Lung (tissue), 12 donors: ENCODE results near the gene NKX2-2. TPM values are rescaled to one million over a fixed set of nuclear protein-coding genes. Genes with fewer than 3 reads are reported as not detected.
A peak's percentile ranks its signal among the peaks of the same experiment; 100 is the strongest.

ENCODE experiments used
- ATAC-seq: fragments of 200-7000 bp; cut with Tn5 transposase; one replicate; pipeline ENCODE4 v1.9.1; 2020; ENCODE audit warnings: moderate number of reproducible peaks; ENCODE audit not compliant: insufficient read depth, low FRiP score
- DNase-seq, 3 donors: peaks; one replicate each; pipeline ENCODE4 v3.0.0-alpha.2; 2013 to 2017
- H3K27ac ChIP-seq, 2 donors: one replicate each; pipeline ENCODE4 v1.5.1; 2013; ENCODE audit warnings: mild to moderate bottlenecking in 2 of 2, moderate library complexity in 2 of 2, control low read depth in 1 of 2, inconsistent platforms in 1 of 2, low read depth in 1 of 2, low read length in 1 of 2
- H3K27me3 ChIP-seq, 3 donors: one replicate each; pipeline ENCODE4 v1.5.1; 2013; ENCODE audit warnings: low read length in 2 of 3; ENCODE audit not compliant: control insufficient read depth in 3 of 3, insufficient read depth in 3 of 3
- H3K36me3 ChIP-seq, 4 donors: one replicate each; pipeline ENCODE4 v1.5.1; 2013; ENCODE audit warnings: low read length in 4 of 4, mild to moderate bottlenecking in 1 of 4, moderate library complexity in 1 of 4; ENCODE audit not compliant: control insufficient read depth in 4 of 4, insufficient read depth in 4 of 4
- H3K4me1 ChIP-seq, 5 donors: one replicate each; pipeline ENCODE4 v1.5.1; 2013; ENCODE audit warnings: low read length in 5 of 5, mild to moderate bottlenecking in 2 of 5, moderate library complexity in 1 of 5; ENCODE audit not compliant: control insufficient read depth in 5 of 5, insufficient read depth in 5 of 5
- H3K4me3 ChIP-seq: one replicate; pipeline ENCODE4 v1.5.1; 2013; ENCODE audit warnings: mild to moderate bottlenecking, control low read depth, moderate library complexity
- H3K9ac ChIP-seq, 2 donors: one replicate each; pipeline ENCODE4 v1.5.1; 2013; ENCODE audit warnings: low read length in 2 of 2, control low read depth in 1 of 2; ENCODE audit not compliant: insufficient read depth in 1 of 2
- H3K9me3 ChIP-seq, 4 donors: one replicate each; pipeline ENCODE4 v1.5.1; 2013; ENCODE audit warnings: low read length in 3 of 4, mild to moderate bottlenecking in 1 of 4, moderate library complexity in 1 of 4; ENCODE audit not compliant: control insufficient read depth in 4 of 4, insufficient read depth in 3 of 4
- WGBS, 2 donors: extraction: QIAGEN DNeasy Blood & Tissue Kit; methylation state at CpG; one replicate each; pipeline ENCODE4 v1.1.7; 2013; 5-methylcytosine and 5-hydroxymethylcytosine counted together
- polyA plus RNA-seq, 2 donors: library from polyadenylated mRNA; stranded (reverse); fragments of 200-250 nt; gene quantifications; one replicate each; pipeline ENCODE4 v1.2.1, GENCODE V29; 2013
- total RNA-seq, 2 donors: library from RNA; depleted of rRNA in 1 of 2; stranded (reverse); fragments of >200 nt in 1 of 2; gene quantifications; one replicate each; pipeline ENCODE4 v1.2.1, GENCODE V29; 2014 to 2021
- TF ChIP-seq, protein P1 (sequence below): IDR thresholded peaks from 2 replicates; pipeline ENCODE4 v1.5.1; 2012; ENCODE audit warnings: mild to moderate bottlenecking; ENCODE audit errors: control extremely low read depth, extremely low read depth
- donor health status: control.
- donor health status: control.
- donor health status: Bipolar disorder and iron deficiency.
- donor health status: healthy.
- donor health status: DM: yes; HTN: yes; CAD: no.

NKX2-2 gene
- total and polyA plus RNA-seq, 4 donors, result not detected

DNA sequence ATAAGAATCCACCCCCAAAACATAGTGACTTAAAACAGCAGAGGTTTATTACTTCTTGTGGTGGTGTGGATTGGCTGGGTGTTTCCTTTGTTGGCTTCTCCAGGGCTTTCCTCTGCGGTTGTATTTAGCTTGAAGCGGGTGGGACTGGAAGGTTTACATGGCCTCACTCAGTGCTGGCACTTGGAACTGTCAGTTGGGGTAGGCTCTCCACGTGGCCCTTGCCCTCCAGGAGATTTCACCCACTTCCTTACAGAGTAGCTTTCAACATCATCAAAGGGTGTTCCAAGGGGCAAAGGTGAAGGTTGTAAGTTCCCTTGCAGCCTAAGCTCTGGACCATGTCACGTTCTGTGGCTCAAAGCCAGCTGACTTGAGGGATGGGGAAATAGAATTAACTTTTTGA lies 32.5 kb upstream of the NKX2-2 start:
- Histone ChIP-seq H3K9me3 (peaks cover 0 to 7% (median 0%) of the 10 kb centered on the region in 4 donors), H3K27ac (no peak overlapping the region), H3K27me3 (peaks cover 0 to 3% (median 2%) of the 10 kb centered on the region in 3 donors), H3K9ac (no peak overlapping the region), H3K4me3 (no peak overlapping the region), H3K36me3 (no peaks in the 10 kb centered on the region), H3K4me1 (no peaks in the 10 kb centered on the region)
- 27 to 41% methylated on average over 4 of the region's 4 CpGs for WGBS, 2 donors
- DNase-seq, result no peak
- TF ChIP-seq, protein P1, sequence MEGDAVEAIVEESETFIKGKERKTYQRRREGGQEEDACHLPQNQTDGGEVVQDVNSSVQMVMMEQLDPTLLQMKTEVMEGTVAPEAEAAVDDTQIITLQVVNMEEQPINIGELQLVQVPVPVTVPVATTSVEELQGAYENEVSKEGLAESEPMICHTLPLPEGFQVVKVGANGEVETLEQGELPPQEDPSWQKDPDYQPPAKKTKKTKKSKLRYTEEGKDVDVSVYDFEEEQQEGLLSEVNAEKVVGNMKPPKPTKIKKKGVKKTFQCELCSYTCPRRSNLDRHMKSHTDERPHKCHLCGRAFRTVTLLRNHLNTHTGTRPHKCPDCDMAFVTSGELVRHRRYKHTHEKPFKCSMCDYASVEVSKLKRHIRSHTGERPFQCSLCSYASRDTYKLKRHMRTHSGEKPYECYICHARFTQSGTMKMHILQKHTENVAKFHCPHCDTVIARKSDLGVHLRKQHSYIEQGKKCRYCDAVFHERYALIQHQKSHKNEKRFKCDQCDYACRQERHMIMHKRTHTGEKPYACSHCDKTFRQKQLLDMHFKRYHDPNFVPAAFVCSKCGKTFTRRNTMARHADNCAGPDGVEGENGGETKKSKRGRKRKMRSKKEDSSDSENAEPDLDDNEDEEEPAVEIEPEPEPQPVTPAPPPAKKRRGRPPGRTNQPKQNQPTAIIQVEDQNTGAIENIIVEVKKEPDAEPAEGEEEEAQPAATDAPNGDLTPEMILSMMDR, result no peak
- ATAC-seq, result no peak

GRCh38 chr20:21539512-21539911 lies 25.6 kb upstream of the NKX2-2 start:
- ATAC-seq, result no peak
- WGBS, 2 donors, result 87 to 93% methylated on average over 3 of the region's 3 CpGs

GRCh38 chr20:21534886-21535285 lies 21.0 kb upstream of the NKX2-2 start:
- DNase-seq (no peak), ATAC-seq (no peak)
- TF ChIP-seq, protein P1, result no peak
- Histone ChIP-seq H3K4me3 (no peak overlapping the region), H3K27ac (no peak overlapping the region), H3K27me3 (peaks cover 5 to 52% (median 21%) of the 10 kb centered on the region in 3 donors), H3K9ac (no peak overlapping the region), H3K9me3 (peaks cover 0 to 2% (median 0%) of the 10 kb centered on the region in 4 donors), H3K4me1 (no peaks in the 10 kb centered on the region), H3K36me3 (no peaks in the 10 kb centered on the region)
- 49 to 51% methylated on average over 2 of the region's 2 CpGs for WGBS, 2 donors

More at GRCh38 chr20:21539512-21539911, 25.6 kb upstream of the NKX2-2 start:
- TF ChIP-seq, protein P1, result no peak
- H3K9me3 ChIP-seq, result peaks cover 0 to 9% (median 0%) of the 10 kb centered on the region in 4 donors
- H3K4me3 ChIP-seq, result no peak overlapping the region
- DNase-seq, result no peak
- H3K27ac ChIP-seq, result no peak overlapping the region
- H3K36me3 ChIP-seq, result no peaks in the 10 kb centered on the region
- H3K27me3 ChIP-seq, result peaks cover 0 to 25% (median 5%) of the 10 kb centered on the region in 3 donors
- no peaks in the 10 kb centered on the region for H3K4me1 ChIP-seq
- H3K9ac ChIP-seq, result no peak overlapping the region

DNA sequence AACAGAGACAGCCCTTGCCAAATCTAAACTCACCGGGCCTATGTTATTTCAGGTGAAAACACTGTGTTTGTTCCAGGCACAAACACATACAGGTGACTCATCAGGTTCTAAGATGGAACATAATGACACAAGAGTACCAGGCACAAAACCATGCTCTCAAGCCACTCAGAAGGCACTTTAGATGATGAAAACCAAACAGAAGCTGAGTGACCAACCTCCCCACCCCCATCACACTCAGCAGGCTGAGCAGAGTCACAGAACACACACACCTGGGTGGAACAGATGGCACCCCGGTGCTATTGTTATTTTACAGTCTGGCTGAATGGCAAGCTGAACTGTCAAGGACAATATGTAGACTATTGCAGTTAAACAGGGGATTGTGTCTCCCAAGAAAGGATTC lies 20.6 kb upstream of the NKX2-2 start:
- Histone ChIP-seq H3K4me1 (no peaks in the 10 kb centered on the region), H3K27ac (no peak overlapping the region), H3K9me3 (peaks cover 0 to 2% (median 0%) of the 10 kb centered on the region in 4 donors), H3K36me3 (no peaks in the 10 kb centered on the region), H3K9ac (no peak overlapping the region), H3K27me3 (peaks cover 5 to 52% (median 21%) of the 10 kb centered on the region in 3 donors), H3K4me3 (no peak overlapping the region)
- no peak for DNase-seq
- TF ChIP-seq, protein P1, result no peak
- 51 to 74% methylated on average over 2 of the region's 2 CpGs for WGBS, 2 donors
- ATAC-seq, result peak; percentile 53
